Adrenal gland (tissue), 5 donors: ENCODE data around the gene APH1A.

Experiments
- CTCF ChIP-seq, 6 experiments: fragments of 450-650 bp in 4 of 6; fragments of 200-600 bp in 2 of 6; sonication (generic) in 1 of 6; IDR thresholded peaks; 1 replicate in 5 of 6; 2 replicates in 1 of 6; pipeline versions ENCODE4 v1.5.1 to v1.8.0; 2016 to 2021; ENCODE audit warnings: antibody characterized with exemption in 6 of 6, mild to moderate bottlenecking in 2 of 6, moderate library complexity in 1 of 6
- POLR2A ChIP-seq, 2 donors: fragments of 450-650 bp; IDR thresholded peaks; one replicate each; pipeline ENCODE4 v1.6.1; 2017; ENCODE audit warnings: antibody characterized with exemption in 2 of 2, mild to moderate bottlenecking in 2 of 2, moderate library complexity in 1 of 2
- donor health status: DM: no; HTN: no; CAD: no.

GRCh38 chr1:150256198-150256553 lies 12.6 kb downstream of the APH1A start:
- TF ChIP-seq CTCF (IDR thresholded peaks at IDR 0.05) (no peak), POLR2A (IDR thresholded peaks at IDR 0.05) (no peak)
